GM19043 (cell line): ENCODE data around the gene ADAMTS2.

ENCODE experiments used
- ATAC-seq: cut with Tn5 transposase; IDR thresholded peaks from one replicate; pipeline ENCODE4 v1.9.1; 2021; ENCODE audit warnings: low read depth; ENCODE audit not compliant: unreplicated experiment

ADAMTS2 gene

GRCh38 chr5:179373101-179373934 is 28.1 kb upstream of the ADAMTS2 start:
- no peak for ATAC-seq

GRCh38 chr5:179371681-179372680 is 26.7 kb upstream of the ADAMTS2 start:
- no peak for ATAC-seq

GRCh38 chr5:179371121-179371510 is 25.9 kb upstream of the ADAMTS2 start:
- ATAC-seq, result no peak

GRCh38 chr5:179370490-179371120 is 25.3 kb upstream of the ADAMTS2 start:
- no peak for ATAC-seq

GRCh38 chr5:179369530-179369884 is 24.2 kb upstream of the ADAMTS2 start:
- no peak for ATAC-seq

- ATAC-seq, result no peak
Observed at GRCh38 chr5:179368806-179369529, 23.7 kb upstream of the ADAMTS2 start.

- ATAC-seq, result no peak
Observed at GRCh38 chr5:179368126-179368805, 23.0 kb upstream of the ADAMTS2 start.

- ATAC-seq, result no peak
Observed at GRCh38 chr5:179367491-179367890, 22.2 kb upstream of the ADAMTS2 start.

- ATAC-seq, result no peak
Observed at GRCh38 chr5:179362355-179362754, 17.1 kb upstream of the ADAMTS2 start.

GRCh38 chr5:179361037-179361603 is 15.9 kb upstream of the ADAMTS2 start:
- ATAC-seq, result no peak

- ATAC-seq, result no peak
Observed at GRCh38 chr5:179357031-179357430, 11.8 kb upstream of the ADAMTS2 start.

- ATAC-seq, result no peak
Observed at GRCh38 chr5:179355976-179356974, 11.0 kb upstream of the ADAMTS2 start.

- no peak for ATAC-seq
Observed at GRCh38 chr5:179354305-179354882, 9.1 kb upstream of the ADAMTS2 start.

GRCh38 chr5:179348843-179349242 is 3.6 kb upstream of the ADAMTS2 start:
- no peak for ATAC-seq

GRCh38 chr5:179348011-179348530 is 2.8 kb upstream of the ADAMTS2 start:
- ATAC-seq, result no peak

- ATAC-seq, result no peak
Observed at GRCh38 chr5:179347581-179347980, 2.3 kb upstream of the ADAMTS2 start.

- ATAC-seq, result no peak
Observed at GRCh38 chr5:179346875-179347274, 1.6 kb upstream of the ADAMTS2 start.

GRCh38 chr5:179346401-179346800 is 1.1 kb upstream of the ADAMTS2 start:
- no peak for ATAC-seq
